ENCODE measurements around the gene LDLRAD4.

DNA sequence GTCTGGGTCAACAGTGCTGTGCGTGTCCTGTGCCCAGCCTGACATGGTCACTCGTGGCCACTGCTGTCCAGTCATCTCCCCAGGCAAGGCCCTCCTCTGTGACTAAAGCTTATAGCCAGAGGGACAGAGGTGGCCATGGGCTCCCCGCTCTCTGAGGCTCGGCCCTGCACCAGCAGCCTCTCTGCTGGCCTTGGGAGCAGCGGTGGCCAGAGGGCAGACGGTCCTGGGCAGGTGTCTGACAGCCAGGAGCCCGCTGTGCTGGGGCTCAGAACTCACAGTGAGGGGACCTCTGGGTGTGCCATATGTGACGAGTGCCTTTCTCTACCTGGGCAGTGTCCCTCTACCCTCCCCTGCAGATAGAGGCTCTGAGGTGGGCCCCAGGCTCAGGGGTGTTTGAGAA is 409.1 kb downstream of the LDLRAD4 start:
- TF ChIP-seq, protein P1, sequence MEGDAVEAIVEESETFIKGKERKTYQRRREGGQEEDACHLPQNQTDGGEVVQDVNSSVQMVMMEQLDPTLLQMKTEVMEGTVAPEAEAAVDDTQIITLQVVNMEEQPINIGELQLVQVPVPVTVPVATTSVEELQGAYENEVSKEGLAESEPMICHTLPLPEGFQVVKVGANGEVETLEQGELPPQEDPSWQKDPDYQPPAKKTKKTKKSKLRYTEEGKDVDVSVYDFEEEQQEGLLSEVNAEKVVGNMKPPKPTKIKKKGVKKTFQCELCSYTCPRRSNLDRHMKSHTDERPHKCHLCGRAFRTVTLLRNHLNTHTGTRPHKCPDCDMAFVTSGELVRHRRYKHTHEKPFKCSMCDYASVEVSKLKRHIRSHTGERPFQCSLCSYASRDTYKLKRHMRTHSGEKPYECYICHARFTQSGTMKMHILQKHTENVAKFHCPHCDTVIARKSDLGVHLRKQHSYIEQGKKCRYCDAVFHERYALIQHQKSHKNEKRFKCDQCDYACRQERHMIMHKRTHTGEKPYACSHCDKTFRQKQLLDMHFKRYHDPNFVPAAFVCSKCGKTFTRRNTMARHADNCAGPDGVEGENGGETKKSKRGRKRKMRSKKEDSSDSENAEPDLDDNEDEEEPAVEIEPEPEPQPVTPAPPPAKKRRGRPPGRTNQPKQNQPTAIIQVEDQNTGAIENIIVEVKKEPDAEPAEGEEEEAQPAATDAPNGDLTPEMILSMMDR (IDR thresholded peaks at IDR 0.05) = no peak
- TF ChIP-seq POLR2A (IDR thresholded peaks at IDR 0.05) = no peak
